SK-N-SH treated with all-trans-retinoic acid at 6 μM for 48 hours (cell line): ENCODE measurements around the gene ATN1.

ENCODE experiments used
- ARNTL ChIP-seq: fragments of 450-650 bp; formaldehyde crosslinking; IDR thresholded peaks from 2 replicates; pipeline ENCODE4 v1.5.0; 2020; ENCODE audit warnings: low read depth, mild to moderate bottlenecking, moderate library complexity, borderline replicate concordance
- PATZ1 ChIP-seq: fragments of 250-450 bp; sonication (Bioruptor Pico); IDR thresholded peaks from 2 replicates; pipeline ENCODE4 v1.8.0; 2020; ENCODE audit warnings: mild to moderate bottlenecking, moderate library complexity, borderline replicate concordance

GRCh38 chr12:6942331-6942665, 14.5 kb downstream of the ATN1 start:
- TF ChIP-seq PATZ1 (CRISPR knock-in tag): no peak
- TF ChIP-seq ARNTL (CRISPR knock-in tag): no peak
